ENCODE data around the gene BBS9. TPM values are rescaled to one million over a fixed set of nuclear protein-coding genes. Genes with fewer than 3 reads are reported as not detected.
"Not testable (repeated sequence)": the region's sequence is repeated elsewhere in the genome, so short reads cannot be mapped to it uniquely, and the experiment has no call there.

Gene BBS9
- total and polyA plus RNA-seq, 9 of the 15 experiments (the other 6 are each of a cell fraction or from before 2014, with no cell fraction given): 0.77 to 3.3 (median 2.4) TPM

GRCh38 chr7:33303978-33304557 lies 174.7 kb downstream of the BBS9 start:
- intact Hi-C loops (cut with micrococcal nuclease); H3K27me3 ChIP-seq (ENCODE audit: control insufficient read depth in 2 of 2, insufficient read depth in 2 of 2, low read length in 2 of 2); POLR2A ChIA-PET; DNase-seq (ENCODE audit: extremely low read depth in 1 of 4, low spot score in 3 of 4); in situ Hi-C loops (cut with MboI); H3K9me1 ChIP-seq (ENCODE audit: control insufficient read depth, insufficient read depth, low read length); H3K4me1 ChIP-seq (replicated peaks in 1 of 2; ENCODE audit: control insufficient read depth in 2 of 2, insufficient read depth in 2 of 2, low read length in 2 of 2); ATAC-seq; CTCF ChIA-PET (ENCODE audit: low intra/inter-chr PET ratio); H3K4me3 ChIP-seq; H3K27ac ChIP-seq (ENCODE audit: extremely low read depth, low read depth, low read length); BruUV-seq (replicated peaks); FAIRE-seq; H3K9ac ChIP-seq (ENCODE audit: insufficient read depth in 1 of 2, low read depth in 2 of 2, low read length in 2 of 2); H3K79me2 ChIP-seq (ENCODE audit: control insufficient read depth, insufficient read depth, low read length); H3K9me3 ChIP-seq (replicated peaks; ENCODE audit: control insufficient read depth, insufficient read depth, low read depth, low read length); H2AFZ ChIP-seq (ENCODE audit: low read depth, low read length); H3K36me3 ChIP-seq (ENCODE audit: control insufficient read depth, insufficient read depth, low read length); H4K20me1 ChIP-seq (replicated peaks; ENCODE audit: control insufficient read depth, insufficient read depth, low read length); H3K4me2 ChIP-seq (ENCODE audit: insufficient read depth, low read length): not testable (repeated sequence)
- WGBS (ENCODE audit: insufficient coverage, low coverage, missing lambda C conversion rate): 3% methylated on average over 14 of the region's 33 CpGs

- no peaks in the 10 kb centered on the region for H3K79me2 ChIP-seq (ENCODE audit: control insufficient read depth, insufficient read depth, low read length)
- H4K20me1 ChIP-seq (replicated peaks; ENCODE audit: control insufficient read depth, insufficient read depth, low read length): no peaks in the 10 kb centered on the region
- CTCF ChIA-PET (ENCODE audit: low intra/inter-chr PET ratio): no interaction called here
- POLR2A ChIA-PET: interaction anchor here (0.6 kb wide), 1 partner anchor 566 kb away, joined by 3 read pairs; no protein-coding TSS in a partner anchor
- H3K4me2 ChIP-seq (ENCODE audit: insufficient read depth, low read length): no peak overlapping the region
- no peak overlapping the region for H2AFZ ChIP-seq (ENCODE audit: low read depth, low read length)
- no peak overlapping the region for H3K27ac ChIP-seq (ENCODE audit: extremely low read depth, low read depth, low read length)
- in situ Hi-C loops (cut with MboI) (no loop called here), intact Hi-C loops (cut with micrococcal nuclease) (no loop called here)
- DNase-seq (ENCODE audit: extremely low read depth in 1 of 4, low spot score in 3 of 4) (no peak), ATAC-seq (no peak), FAIRE-seq (no peak)
- no TSS peak for BruUV-seq (replicated peaks)
- no peaks in the 10 kb centered on the region for H3K9me3 ChIP-seq (replicated peaks; ENCODE audit: control insufficient read depth, insufficient read depth, low read depth, low read length)
- no peaks in the 10 kb centered on the region for H3K4me1 ChIP-seq (replicated peaks in 1 of 2; ENCODE audit: control insufficient read depth in 2 of 2, insufficient read depth in 2 of 2, low read length in 2 of 2)
- H3K36me3 ChIP-seq (ENCODE audit: control insufficient read depth, insufficient read depth, low read length): no peaks in the 10 kb centered on the region
- H3K27me3 ChIP-seq (ENCODE audit: control insufficient read depth in 2 of 2, insufficient read depth in 2 of 2, low read length in 2 of 2): no peaks in the 10 kb centered on the region
- H3K9ac ChIP-seq (ENCODE audit: insufficient read depth in 1 of 2, low read depth in 2 of 2, low read length in 2 of 2): no peak overlapping the region
- H3K4me3 ChIP-seq: no peak overlapping the region
- no peaks in the 10 kb centered on the region for H3K9me1 ChIP-seq (ENCODE audit: control insufficient read depth, insufficient read depth, low read length)
- TF ChIP-seq NUFIP1 (IDR thresholded peaks at IDR 0.05; ENCODE audit: partially characterized antibody): no peak
- TF ChIP-seq CTCF (IDR thresholded peaks at IDR 0.05 in 2 of 3, conservative IDR thresholded peaks at IDR 0.05 in 1 of 3; ENCODE audit: insufficient read depth in 2 of 3, low read depth in 1 of 3, low read length in 3 of 3): no peak
- TF ChIP-seq ZBTB26 (CRISPR knock-in tag; IDR thresholded peaks at IDR 0.05): no peak
- TF ChIP-seq RBFOX2 (IDR thresholded peaks at IDR 0.05; ENCODE audit: low read depth, low read length): no peak
- no peak for TF ChIP-seq HDAC3 (IDR thresholded peaks at IDR 0.05; ENCODE audit: borderline replicate concordance, partially characterized antibody)
- TF ChIP-seq RREB1 (CRISPR knock-in tag; IDR thresholded peaks at IDR 0.05): no peak
Observed at GRCh38 chr7:33307205-33307604, 177.8 kb downstream of the BBS9 start.

Data from K562 (cell line).